Smooth muscle cell of the brain vasculature (primary cell): ENCODE results near the gene ICAM3.
A peak's percentile ranks its signal among the peaks of the same experiment; 100 is the strongest.
"Not testable (repeated sequence)": the region's sequence is repeated elsewhere in the genome, so short reads cannot be mapped to it uniquely, and the experiment has no call there.

Experiments
- DNase-seq: peaks from one replicate; pipeline ENCODE4 v3.0.0-alpha.2; 2012; ENCODE audit warnings: low read depth, low spot score

ICAM3 gene, protein sequence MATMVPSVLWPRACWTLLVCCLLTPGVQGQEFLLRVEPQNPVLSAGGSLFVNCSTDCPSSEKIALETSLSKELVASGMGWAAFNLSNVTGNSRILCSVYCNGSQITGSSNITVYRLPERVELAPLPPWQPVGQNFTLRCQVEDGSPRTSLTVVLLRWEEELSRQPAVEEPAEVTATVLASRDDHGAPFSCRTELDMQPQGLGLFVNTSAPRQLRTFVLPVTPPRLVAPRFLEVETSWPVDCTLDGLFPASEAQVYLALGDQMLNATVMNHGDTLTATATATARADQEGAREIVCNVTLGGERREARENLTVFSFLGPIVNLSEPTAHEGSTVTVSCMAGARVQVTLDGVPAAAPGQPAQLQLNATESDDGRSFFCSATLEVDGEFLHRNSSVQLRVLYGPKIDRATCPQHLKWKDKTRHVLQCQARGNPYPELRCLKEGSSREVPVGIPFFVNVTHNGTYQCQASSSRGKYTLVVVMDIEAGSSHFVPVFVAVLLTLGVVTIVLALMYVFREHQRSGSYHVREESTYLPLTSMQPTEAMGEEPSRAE

DNA sequence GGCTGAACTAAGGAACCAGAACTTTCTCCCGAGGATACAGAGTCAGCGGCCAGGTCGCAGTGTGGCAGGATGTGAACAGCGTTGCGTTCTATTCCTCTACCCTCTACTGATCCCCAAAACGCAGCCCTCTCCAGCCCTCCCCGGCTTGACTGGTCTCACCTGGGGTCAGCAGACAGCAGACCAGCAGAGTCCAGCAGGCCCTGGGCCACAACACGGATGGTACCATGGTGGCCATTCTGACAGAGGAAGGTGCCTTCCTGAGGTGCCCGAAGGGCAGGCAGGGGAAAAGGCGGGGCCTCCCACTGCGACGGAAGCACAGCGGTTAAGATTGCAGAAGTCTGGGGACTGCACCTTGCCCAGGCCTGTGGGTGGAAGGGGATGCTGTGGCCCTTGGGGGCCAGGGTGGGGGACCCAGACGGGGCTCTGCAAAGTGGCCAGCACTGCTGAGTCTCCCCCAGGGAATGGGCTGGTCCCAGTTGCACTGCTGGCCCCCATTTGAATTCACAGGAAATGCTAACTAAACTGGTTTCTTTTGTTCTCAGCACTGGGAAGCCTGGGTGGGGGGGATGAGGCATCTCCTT is at the start of gene ICAM3:
Gene ICAM3 (minus strand): TSS at position 245 of the 581 bp plus-strand sequence. CDS start 10 bp downstream, at position 235.
- no peak for DNase-seq

DNA sequence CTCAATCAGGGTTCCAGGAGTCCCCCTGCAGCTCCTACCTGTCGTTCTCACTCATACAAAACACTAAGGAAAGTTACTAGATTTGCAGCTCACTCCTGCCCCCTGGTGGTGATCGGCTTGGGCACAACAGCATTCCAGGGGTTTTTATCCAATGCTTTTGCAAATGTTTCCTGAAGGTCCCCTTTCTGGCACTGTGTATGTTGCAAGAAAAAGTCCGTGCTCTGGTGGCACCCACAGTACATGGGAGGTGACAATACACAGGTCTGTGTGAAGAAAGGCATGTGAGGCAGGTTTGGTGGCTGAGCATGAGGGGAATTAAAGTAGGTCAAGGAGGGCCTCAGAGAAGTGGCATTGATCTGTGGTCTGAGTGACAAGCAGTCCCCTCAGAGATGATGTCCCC is 49.5 kb upstream of the ICAM3 start:
- DNase-seq, result peak; percentile 74

DNA sequence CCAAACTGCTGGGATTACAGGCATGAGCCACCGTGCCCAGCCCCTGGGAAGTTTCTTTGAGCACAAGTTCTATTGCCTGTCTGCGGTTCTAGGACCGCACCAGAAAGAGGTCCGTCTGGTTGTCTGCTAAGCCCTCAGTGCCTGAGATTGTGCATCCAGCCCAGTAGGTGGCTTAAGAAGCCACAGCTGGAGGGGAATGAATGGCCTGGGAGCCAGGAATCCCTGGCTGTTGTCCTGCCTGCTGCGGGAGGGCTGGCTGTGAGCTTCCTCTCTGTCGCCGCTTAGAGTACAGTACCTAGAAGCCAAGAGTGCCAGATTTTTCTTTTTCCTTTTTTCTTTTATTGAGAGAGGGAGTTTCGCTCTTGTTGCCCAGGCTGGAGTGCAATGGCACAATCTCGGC is 45.2 kb upstream of the ICAM3 start:
- no peak for DNase-seq

DNA sequence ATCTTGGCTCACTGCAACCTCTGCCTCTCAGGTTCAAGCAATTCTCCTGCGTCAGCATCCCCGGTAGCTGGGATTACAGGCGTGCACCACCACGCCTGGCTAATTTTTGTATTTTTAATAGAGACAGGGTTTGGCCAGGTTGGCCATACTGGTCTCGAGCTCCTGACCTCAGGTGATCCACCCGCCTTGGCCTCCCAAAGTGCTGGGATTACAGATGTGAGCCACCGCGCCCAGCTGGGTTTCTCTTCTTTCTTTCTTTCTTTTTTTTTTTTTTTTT is 43.7 kb upstream of the ICAM3 start:
- not testable (repeated sequence) for DNase-seq

DNA sequence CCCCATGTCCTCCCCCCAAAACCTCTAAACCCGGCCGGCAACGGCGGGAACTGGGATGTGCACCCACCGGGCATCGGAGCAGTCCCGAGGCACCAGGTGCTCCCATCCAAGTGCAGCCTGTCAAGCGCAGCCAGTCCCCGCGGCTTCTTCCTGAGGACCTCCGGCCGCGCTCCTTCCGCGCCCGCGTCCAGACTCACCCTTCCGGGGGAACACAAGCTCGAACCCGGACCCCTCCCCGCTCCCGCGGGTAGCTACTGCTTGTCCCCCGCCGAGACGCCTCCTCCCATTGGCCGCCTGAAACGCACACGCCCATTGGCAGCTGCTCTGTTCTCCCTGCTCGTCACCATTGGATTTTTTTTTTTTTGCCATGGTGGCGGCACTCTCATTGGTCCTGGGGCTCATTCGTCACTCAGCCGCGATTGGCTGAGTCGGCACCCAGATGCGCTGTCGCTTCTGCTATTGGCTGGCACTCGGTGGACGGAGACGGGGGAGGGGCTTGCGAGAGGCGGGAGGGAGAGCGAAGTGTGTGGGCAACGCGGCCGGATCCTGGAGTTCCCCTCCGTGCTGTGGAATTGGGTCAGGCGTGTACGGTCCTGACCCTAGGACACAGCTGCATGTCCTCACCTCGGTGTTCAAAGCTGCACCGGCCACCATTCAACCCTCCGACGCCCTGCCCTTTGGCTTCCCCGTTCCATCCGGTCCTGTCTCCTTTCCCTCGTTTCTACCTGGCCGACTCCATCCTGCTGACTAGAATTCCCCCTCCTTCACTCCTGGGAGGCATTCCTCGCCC is 41.1 kb upstream of the ICAM3 start, which contains the start of gene TYK2:
Gene TYK2 (minus strand): TSS at position 260 of the 790 bp plus-strand sequence. CDS start 2,166 bp downstream, outside the sequence.
- peak; percentile 95 for DNase-seq

DNA sequence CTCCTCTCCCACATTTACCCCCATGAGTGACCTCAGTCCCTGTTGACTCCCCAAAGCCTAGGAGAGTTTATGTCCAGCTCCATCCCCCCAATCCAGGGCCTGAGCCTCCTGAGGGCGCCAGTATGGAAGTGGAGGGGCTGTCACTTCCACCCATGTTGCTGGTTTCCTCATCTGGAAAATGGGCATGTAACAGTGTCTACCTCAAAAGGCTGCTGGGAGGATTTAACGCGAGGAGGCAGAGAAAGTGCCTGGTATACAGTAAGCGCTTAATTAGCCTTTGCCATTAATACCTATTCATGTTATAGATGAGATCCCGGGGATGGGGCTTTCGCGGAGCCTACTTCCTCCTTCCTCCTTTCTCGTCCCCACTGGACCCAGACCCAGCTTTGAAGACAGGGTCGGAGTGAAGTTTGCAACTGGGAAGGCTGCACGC is 40.5 kb upstream of the ICAM3 start:
- no peak for DNase-seq

DNA sequence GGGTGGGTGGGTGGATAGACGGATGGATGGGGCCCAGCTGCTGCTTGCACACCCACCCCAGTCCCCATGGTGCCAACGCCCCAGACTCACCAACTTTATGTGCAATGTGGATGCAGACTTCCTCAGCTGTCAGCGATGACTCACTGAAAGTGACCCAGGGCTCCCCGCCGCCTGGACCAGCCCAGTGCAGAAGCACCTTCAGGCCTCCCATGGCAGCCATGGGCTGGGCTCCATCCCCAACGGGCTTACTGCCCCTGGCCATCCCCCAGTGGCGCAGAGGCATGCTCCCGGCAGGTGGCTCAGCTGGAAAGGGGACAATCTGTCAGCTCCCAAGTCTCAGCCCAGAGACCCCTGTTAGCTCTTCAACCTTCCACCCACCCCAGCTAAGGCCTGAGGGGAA is 38.7 kb upstream of the ICAM3 start:
- DNase-seq, result no peak

DNA sequence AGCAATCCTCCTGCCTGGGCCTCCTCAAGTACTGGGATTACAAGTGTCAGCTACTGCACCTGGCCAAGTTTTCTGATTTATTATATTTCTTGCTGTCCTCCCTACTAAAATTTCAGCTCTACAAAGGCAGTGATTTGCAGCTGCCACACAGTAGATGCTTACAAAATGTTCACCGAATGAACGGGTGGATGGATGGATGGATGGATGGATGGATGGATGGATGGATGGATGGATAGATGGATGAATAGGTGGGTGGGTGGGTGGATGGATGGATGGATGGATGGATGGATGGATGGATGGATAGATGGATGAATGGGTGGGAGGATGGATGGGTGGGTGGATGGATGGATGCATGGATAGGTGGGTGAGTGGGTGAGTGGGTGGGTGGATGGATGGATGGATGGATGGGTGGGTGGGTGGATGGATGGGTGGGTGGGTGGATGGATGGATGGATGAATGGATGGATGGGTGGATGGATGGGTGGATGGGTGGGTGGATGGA is 37.8 kb upstream of the ICAM3 start:
- not testable (repeated sequence) for DNase-seq

DNA sequence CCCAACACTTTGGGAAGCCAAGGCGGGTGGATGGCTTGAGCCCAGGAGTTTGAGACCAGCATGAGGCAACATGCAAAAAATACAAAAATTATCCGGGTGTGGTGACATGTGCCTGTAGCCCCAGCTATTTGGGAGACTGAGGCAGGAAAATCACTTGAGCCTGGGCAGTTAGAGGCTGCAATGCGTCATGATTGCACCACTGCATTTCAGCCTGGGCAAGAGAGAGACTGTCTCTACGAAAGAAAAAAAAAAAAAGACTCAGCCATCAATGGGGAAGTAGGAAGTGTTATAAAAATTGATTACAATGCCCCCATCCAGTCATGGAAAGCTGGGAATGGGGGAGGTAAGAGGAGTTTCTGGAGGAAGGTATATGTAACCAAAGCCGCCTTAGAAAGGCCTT is 35.5 kb upstream of the ICAM3 start:
- no peak for DNase-seq

DNA sequence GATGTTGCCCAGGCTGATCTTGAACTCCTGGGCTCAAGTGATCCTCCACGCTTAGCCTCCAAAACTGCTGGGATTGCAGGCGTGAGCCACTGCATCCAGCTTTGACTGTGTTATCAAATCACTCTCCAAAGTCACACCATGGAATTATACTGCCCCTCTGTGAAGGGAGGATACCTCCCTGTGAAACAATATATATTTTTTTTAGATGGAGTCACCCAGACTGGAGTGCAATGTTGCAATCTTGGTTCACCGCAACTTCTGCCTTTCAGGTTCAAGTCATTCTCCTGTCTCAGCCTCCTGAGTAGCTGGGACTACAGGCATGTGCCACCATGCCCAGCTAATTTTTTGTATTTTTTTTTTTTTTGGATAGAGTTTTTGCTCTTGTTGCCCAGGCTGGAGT is 33.3 kb upstream of the ICAM3 start:
- DNase-seq, result no peak

DNA sequence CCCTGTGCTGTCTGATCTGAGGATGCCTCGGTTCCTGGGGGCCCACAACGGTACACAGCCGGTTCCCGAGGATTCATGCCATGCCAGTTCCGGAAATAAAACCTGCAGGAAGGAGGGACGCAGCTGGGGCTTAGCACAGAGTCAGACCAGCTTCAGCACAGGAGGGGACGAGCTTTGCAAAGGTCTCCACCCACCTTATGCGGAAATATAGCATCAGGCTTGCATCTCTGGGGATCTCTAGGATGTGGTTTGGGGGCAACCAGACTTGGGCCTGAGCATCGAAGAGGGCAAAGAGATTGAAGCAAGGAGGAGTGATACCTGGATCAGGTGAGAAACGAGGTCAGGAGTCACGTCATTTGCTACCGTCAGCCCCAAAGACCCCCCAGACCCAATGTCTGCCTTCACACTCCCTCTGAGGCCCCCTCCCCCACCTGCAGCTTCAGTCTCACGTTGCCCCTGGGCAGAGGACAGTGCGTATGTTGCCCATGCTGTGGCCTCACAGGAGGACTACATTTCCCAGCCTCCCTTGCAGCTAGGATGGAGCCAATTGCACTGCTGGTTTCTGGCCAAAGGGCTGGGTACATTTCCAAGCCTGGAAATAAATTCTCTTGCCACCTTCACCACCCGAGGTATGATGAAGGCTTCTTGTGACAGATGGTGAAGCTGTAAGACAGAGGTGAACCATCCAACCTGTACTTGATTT is 28.8 kb upstream of the ICAM3 start:
- DNase-seq, result no peak

DNA sequence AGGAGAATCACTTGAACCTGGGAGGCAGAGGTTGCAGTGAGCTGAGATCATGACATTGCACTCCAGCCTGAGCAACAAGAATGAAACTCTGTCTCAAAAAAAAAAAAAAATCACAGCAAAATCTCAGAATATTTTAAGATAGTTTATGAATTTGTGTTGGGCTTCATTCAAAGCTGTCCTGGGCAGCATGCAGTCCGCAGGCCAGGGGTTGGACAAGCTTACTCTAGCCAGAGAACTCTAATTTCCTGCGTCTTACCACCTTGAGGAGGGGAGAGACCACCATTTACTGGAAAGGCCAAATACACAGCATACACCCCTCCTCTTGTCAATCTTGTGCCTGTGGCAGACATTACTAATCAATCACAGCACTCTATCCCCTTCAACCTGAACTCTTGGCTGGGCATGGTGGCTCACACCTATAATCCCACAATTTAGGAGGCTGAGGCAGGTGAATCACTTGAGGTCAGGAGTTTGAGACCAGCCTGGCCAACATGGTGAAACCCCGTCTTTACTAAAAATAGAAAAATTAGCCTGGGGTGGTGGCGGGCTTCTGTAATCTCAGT is 27.6 kb upstream of the ICAM3 start:
- DNase-seq, result not testable (repeated sequence)

DNA sequence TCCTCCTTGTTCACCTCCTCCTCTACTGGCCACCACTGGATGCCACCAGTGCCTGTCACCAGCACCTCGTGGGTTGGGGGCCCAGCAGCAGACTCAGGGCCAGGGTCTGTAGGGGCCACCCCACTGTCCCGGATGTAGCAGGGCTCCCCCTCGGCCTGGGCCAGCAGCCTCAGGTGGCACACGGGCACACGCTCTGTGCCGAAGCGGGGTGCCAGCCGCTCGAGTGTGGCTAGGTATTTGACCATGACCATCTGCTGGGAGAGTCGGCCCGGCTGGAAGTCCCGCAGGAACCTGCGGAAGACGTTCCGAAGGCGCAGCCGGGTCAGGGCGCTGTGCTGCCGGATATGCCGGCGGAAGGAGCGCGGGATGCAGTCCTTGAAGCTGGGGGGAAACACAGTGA is 26.1 kb upstream of the ICAM3 start:
- DNase-seq, result no peak

DNA sequence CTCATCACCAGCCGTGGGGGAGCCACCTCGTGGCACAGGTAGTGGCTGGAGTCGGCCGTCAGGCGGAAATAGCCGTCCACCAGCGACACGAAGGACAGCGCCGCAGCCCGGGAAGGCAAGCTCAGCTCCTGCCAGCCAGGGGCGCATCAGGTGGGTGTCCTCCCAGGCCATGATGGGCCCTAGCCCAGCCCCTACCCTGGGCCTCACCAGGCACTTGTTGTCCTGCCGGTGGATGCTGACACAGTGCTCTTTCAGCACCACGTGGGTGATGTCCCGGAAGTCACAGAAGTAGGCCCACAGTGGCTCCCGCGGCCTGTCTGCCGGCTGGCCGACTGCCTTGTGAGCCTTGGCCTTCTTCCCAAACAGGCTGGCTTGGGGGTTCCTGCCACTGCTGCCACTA is 25.2 kb upstream of the ICAM3 start:
- no peak for DNase-seq

DNA sequence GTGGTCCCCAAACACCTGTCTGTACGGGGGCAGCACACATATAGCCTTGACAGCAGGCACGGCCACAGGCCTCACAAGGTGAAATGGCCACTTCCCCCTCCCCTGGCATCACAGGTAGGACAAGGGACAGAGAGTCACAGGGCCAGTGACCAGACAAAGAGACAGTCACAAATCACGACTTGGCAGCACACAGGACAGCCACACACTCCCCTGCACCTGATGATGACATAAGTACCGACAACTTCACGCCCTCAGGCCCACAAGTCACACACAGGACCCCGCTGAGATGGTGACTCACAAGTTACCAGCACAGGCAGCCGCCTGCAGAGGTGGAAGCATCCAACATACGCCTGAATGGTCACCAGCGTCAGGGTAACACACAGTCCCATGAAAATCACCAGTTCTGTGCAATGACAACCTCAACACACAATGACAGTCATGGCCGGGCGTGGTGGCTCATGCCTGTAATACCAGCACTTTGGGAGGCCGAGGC is 24.4 kb upstream of the ICAM3 start:
- no peak for DNase-seq

DNA sequence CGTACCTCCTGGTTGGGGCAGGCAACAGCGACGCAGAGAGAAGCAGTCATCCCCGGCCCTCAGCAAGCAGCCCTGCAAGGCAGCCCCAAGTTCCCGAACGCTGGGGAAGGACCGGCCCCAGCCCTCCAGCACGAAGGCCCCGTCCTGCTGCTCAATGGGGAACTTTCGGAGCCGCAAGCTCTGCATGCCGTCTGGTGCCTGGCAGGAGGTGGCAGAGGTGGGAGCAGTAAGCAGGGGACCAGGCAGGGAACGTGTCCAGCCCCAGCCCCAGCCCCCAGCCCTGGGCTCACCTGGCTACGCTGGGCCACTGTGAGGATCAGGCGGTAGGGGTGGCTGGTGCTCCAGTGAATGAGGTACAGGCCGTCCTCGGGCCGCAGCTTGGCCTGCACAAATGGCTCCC is 22.8 kb upstream of the ICAM3 start:
- DNase-seq, result no peak

DNA sequence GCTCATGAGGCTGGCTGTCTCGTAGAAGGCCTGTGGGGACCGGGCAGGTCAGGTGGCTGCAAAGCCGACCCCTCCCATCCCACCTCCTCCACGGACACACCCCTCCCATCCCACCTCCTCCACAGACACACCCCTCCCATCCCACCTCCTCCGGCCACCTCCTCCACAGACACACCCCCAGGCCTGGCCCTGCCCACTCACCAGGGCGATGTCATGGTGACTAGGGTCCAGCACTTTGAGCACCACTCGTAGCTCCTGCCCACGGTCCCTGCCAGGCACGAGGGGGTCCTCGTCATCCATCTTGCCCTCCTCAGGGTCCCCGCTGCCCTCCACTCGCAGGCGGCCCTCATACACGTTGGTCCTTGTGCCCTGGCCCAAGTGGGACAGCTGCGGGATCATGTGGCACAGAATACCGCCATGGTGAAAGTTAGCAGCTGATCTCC is 22.2 kb upstream of the ICAM3 start:
- no peak for DNase-seq

DNA sequence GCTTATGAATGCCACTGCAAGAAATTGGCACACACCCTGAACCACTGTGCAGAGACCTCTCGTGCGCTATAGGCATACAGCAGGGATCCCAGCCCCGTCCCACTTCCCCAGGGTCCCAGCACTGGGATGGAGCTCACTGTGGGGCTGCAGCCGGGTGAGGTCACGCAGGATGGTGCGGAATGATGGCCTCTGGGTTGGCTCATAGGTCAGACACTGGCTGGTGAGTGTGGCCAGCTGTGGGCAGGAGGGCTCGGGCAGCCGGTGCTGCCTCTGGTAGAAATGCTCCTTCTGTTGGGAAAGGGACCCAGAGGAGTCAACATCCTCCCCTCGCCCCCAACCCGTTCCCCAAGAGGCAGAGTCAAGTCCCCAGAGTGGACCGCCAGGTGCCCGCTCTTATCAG is 17.0 kb upstream of the ICAM3 start:
- DNase-seq, result no peak

DNA sequence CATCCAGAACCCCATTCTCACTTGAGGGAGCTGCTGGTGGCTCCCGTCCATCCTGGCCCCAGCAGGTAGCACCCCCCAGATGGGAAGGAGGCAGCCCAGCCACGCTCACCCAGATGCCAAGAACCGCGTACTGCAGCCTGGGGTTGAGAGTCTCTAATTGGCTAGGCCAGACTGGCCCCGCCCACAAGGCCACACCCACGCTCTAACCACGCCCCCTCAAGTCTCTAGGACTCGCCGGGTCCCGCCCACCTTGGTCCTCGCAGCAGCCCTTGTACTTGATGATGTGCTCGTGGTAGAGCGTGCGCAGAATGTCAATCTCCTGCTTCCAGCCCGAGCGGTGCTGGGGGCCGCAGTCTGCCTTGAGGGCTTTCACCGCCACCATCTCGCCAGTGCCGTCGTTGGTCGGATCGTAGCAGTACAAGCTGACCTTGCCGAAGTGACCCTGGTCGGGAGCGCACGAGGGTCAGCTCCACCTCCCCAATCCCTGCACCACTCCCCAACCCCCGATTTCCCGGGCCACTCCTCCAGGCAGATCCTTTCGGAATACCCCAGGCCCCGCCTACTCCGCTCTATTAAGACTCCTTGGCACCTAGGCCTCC is 14.5 kb upstream of the ICAM3 start:
- no peak for DNase-seq
